Fibroblast of lung (primary cell): ENCODE results near the gene PABPC1L. TPM values are rescaled to one million over a fixed set of nuclear protein-coding genes. Genes with fewer than 3 reads are reported as not detected.
"Not testable (repeated sequence)": the region's sequence is repeated elsewhere in the genome, so short reads cannot be mapped to it uniquely, and the experiment has no call there.

Experiments used
- DNase-seq, 2 donors: peaks; one replicate each; pipeline versions ENCODE4 v3.0.0 to v3.0.0-alpha.2; 2010; ENCODE audit warnings: low read depth in 2 of 2
- H2AFZ ChIP-seq: 2 replicates; pipeline ENCODE4 v1.5.1; 2012; ENCODE audit warnings: low read length, control low read depth, inconsistent platforms
- H3K27ac ChIP-seq: 2 replicates; pipeline ENCODE4 v1.5.1; 2011; ENCODE audit warnings: low read length, control low read depth; ENCODE audit not compliant: insufficient read depth
- H3K27me3 ChIP-seq: 2 replicates; pipeline ENCODE4 v1.5.1; 2011; ENCODE audit warnings: mild to moderate bottlenecking, low read length; ENCODE audit not compliant: control insufficient read depth, insufficient read depth
- H3K36me3 ChIP-seq: 2 replicates; pipeline ENCODE4 v1.5.1; 2011; ENCODE audit warnings: low read length; ENCODE audit not compliant: control insufficient read depth, insufficient read depth
- H3K4me1 ChIP-seq: 2 replicates; pipeline ENCODE4 v1.5.1; 2011; ENCODE audit warnings: low read length; ENCODE audit not compliant: control insufficient read depth, insufficient read depth; ENCODE audit errors: extremely low read depth
- H3K4me2 ChIP-seq: 2 replicates; pipeline ENCODE4 v1.5.1; 2011; ENCODE audit warnings: low read length, control low read depth; ENCODE audit not compliant: insufficient read depth; ENCODE audit errors: extremely low read depth
- H3K4me3 ChIP-seq, 4 experiments: fragments of 200-600 bp in 1 of 4; sonication (generic) in 1 of 4; replicated peaks in 1 of 4; 2 replicates each; pipeline ENCODE4 v1.5.1; 2011 to 2016; ENCODE audit warnings: low read length in 4 of 4, low read depth in 3 of 4, mild to moderate bottlenecking in 3 of 4, control low read depth in 2 of 4, inconsistent platforms in 1 of 4, mixed read lengths in 1 of 4; ENCODE audit not compliant: insufficient read depth in 1 of 4; ENCODE audit errors: control extremely low read depth in 1 of 4
- H3K79me2 ChIP-seq: 2 replicates; pipeline ENCODE4 v1.5.1; 2012; ENCODE audit warnings: mild to moderate bottlenecking, low read length, inconsistent platforms; ENCODE audit not compliant: control insufficient read depth, insufficient read depth
- H3K9ac ChIP-seq: 2 replicates; pipeline ENCODE4 v1.5.1; 2011; ENCODE audit warnings: mild to moderate bottlenecking, low read length, control low read depth; ENCODE audit not compliant: insufficient read depth
- H3K9me3 ChIP-seq: 2 replicates; pipeline ENCODE4 v1.5.1; 2012; ENCODE audit warnings: low read depth, low read length; ENCODE audit not compliant: control insufficient read depth, insufficient read depth
- H4K20me1 ChIP-seq: 2 replicates; pipeline ENCODE4 v1.5.1; 2011; ENCODE audit warnings: low read length; ENCODE audit not compliant: control insufficient read depth, insufficient read depth; ENCODE audit errors: extremely low read depth
- EZH2 ChIP-seq: IDR thresholded peaks from 2 replicates; pipeline ENCODE4 v1.5.1; 2012; ENCODE audit warnings: low read length, control low read depth, mild to moderate bottlenecking; ENCODE audit errors: missing control alignments
- polyA plus RNA-seq, 2 donors: library from polyadenylated mRNA; depleted of rRNA in 1 of 2; stranded (reverse) in 1 of 2; unstranded in 1 of 2; fragments of >200 nt; gene quantifications; 2 replicates each; pipeline ENCODE4 v1.2.1, GENCODE V29; 2011 to 2012; ENCODE audit warnings: missing spikeins in 1 of 2
- total RNA-seq: library from RNA; depleted of rRNA; stranded (reverse); fragments of >200 nt; gene quantifications from 2 replicates; pipeline ENCODE4 v1.2.1, GENCODE V29; 2014
- TF ChIP-seq, protein P1 (sequence below), 2 donors: IDR thresholded peaks in 1 of 2; conservative IDR thresholded peaks in 1 of 2; 1 replicate in 1 of 2; 2 replicates in 1 of 2; pipeline ENCODE4 v1.5.1; 2011 to 2012; ENCODE audit warnings: low read length in 2 of 2, control low read depth in 1 of 2, inconsistent platforms in 1 of 2, low read depth in 1 of 2, mild to moderate bottlenecking in 1 of 2

PABPC1L gene
- total and polyA plus RNA-seq, 2 donors (not counting 1 experiment from before 2014, with no cell fraction given), result 11.6 to 11.9 TPM

DNA sequence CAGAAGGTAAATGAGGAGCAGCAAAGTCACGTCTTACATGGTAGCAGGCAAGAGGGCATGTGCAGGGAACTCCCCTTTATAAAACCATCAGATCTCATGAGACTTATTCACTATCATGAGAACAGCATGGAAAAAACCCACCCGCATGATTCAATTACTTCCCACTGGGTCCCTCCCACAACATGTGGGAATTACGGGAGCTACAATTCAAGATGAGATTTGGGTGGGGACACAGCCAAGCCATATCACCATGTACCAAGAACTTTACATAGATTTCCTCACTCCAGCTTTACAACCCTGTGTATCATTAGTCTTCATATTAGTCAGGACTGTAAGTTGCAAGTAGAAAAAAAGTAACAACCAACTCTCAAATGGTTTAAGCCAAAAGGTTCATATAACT, 45.4 kb upstream of the PABPC1L start:
- DNase-seq, H3K9me3 ChIP-seq, H4K20me1 ChIP-seq, H3K4me2 ChIP-seq, H3K27ac ChIP-seq, H3K4me1 ChIP-seq, H3K9ac ChIP-seq, H3K4me3 ChIP-seq, H3K79me2 ChIP-seq, H2AFZ ChIP-seq, H3K27me3 ChIP-seq, H3K36me3 ChIP-seq: not testable (repeated sequence)

- Histone ChIP-seq H3K79me2 (no peaks in the 10 kb centered on the region), H3K36me3 (no peaks in the 10 kb centered on the region), H3K9me3 (no peaks in the 10 kb centered on the region), H3K4me2 (no peak overlapping the region), H3K4me1 (no peaks in the 10 kb centered on the region), H2AFZ (no peak overlapping the region), H3K27ac (no peak overlapping the region), H3K27me3 (no peaks in the 10 kb centered on the region), H4K20me1 (no peaks in the 10 kb centered on the region), H3K4me3 (no peak overlapping the region), H3K9ac (no peak overlapping the region)
- no peak for DNase-seq
- TF ChIP-seq, protein P1, sequence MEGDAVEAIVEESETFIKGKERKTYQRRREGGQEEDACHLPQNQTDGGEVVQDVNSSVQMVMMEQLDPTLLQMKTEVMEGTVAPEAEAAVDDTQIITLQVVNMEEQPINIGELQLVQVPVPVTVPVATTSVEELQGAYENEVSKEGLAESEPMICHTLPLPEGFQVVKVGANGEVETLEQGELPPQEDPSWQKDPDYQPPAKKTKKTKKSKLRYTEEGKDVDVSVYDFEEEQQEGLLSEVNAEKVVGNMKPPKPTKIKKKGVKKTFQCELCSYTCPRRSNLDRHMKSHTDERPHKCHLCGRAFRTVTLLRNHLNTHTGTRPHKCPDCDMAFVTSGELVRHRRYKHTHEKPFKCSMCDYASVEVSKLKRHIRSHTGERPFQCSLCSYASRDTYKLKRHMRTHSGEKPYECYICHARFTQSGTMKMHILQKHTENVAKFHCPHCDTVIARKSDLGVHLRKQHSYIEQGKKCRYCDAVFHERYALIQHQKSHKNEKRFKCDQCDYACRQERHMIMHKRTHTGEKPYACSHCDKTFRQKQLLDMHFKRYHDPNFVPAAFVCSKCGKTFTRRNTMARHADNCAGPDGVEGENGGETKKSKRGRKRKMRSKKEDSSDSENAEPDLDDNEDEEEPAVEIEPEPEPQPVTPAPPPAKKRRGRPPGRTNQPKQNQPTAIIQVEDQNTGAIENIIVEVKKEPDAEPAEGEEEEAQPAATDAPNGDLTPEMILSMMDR (conservative IDR thresholded peaks at IDR 0.05 in 1 of 2, IDR thresholded peaks at IDR 0.05 in 1 of 2; ENCODE audit: low read depth in 1 of 2, low read length in 2 of 2), result no peak
- TF ChIP-seq EZH2, result no peak
Measured at GRCh38 chr20:44866703-44867335, 43.0 kb upstream of the PABPC1L start.

GRCh38 chr20:44869471-44869870, 40.4 kb upstream of the PABPC1L start:
- TF ChIP-seq EZH2, result no peak
- TF ChIP-seq, protein P1 (conservative IDR thresholded peaks at IDR 0.05 in 1 of 2, IDR thresholded peaks at IDR 0.05 in 1 of 2; ENCODE audit: low read depth in 1 of 2, low read length in 2 of 2), result no peak
- no peak for DNase-seq
- Histone ChIP-seq H3K4me3 (no peak overlapping the region), H3K36me3 (no peaks in the 10 kb centered on the region), H3K27me3 (no peaks in the 10 kb centered on the region), H3K4me2 (no peak overlapping the region), H3K9me3 (no peaks in the 10 kb centered on the region), H4K20me1 (no peaks in the 10 kb centered on the region), H3K4me1 (no peaks in the 10 kb centered on the region), H2AFZ (no peak overlapping the region), H3K9ac (no peak overlapping the region), H3K27ac (no peak overlapping the region), H3K79me2 (no peaks in the 10 kb centered on the region)

- H2AFZ ChIP-seq, result not testable (repeated sequence)
Measured at GRCh38 chr20:44882360-44882759, 27.5 kb upstream of the PABPC1L start.

More at GRCh38 chr20:44882360-44882759, 27.5 kb upstream of the PABPC1L start:
- not testable (repeated sequence) for H3K4me2 ChIP-seq, H3K27me3 ChIP-seq, H3K36me3 ChIP-seq, DNase-seq, H3K27ac ChIP-seq, H3K4me3 ChIP-seq, H3K4me1 ChIP-seq, H3K9ac ChIP-seq, H4K20me1 ChIP-seq, H3K9me3 ChIP-seq
- peaks cover 19% of the 10 kb centered on the region for H3K79me2 ChIP-seq
